Loucy (cell line): ENCODE data around the gene TMEM184A.

Experiments used
- H2AFZ ChIP-seq: fragments of 200-600 bp; sonication (generic); 2 replicates; pipeline ENCODE4 v1.6.0; 2016; ENCODE audit warnings: antibody characterized with exemption, mild to moderate bottlenecking, low read length, moderate library complexity
- H3F3A ChIP-seq: fragments of 200-600 bp; 2 replicates; pipeline ENCODE4 v1.6.0; 2016; ENCODE audit warnings: antibody characterized with exemption, low read depth, mild to moderate bottlenecking
- H3K27me3 ChIP-seq: fragments of 200-600 bp; sonication (generic); 2 replicates; pipeline ENCODE4 v1.6.1; 2014; ENCODE audit warnings: low read length, mild to moderate bottlenecking; ENCODE audit not compliant: insufficient read depth, poor library complexity, severe bottlenecking
- H3K36me3 ChIP-seq: fragments of 200-600 bp; sonication (generic); 2 replicates; pipeline ENCODE4 v1.6.1; 2016; ENCODE audit warnings: low read length; ENCODE audit not compliant: insufficient read depth
- H3K4me1 ChIP-seq: fragments of 200-600 bp; sonication (generic); 2 replicates; pipeline ENCODE4 v1.5.1; 2014; ENCODE audit warnings: low read length, mild to moderate bottlenecking; ENCODE audit not compliant: insufficient read depth, poor library complexity, severe bottlenecking
- H3K4me2 ChIP-seq: fragments of 200-600 bp; sonication (generic); 2 replicates; pipeline ENCODE4 v1.6.0; 2014; ENCODE audit warnings: antibody characterized with exemption, low read length, low read depth, mild to moderate bottlenecking; ENCODE audit not compliant: poor library complexity, severe bottlenecking
- H3K4me3 ChIP-seq: fragments of 200-600 bp; sonication (generic); 2 replicates; pipeline ENCODE4 v1.5.1; 2014; ENCODE audit warnings: low read length, mild to moderate bottlenecking, mixed read lengths; ENCODE audit not compliant: poor library complexity, severe bottlenecking
- H3K79me2 ChIP-seq: fragments of 200-600 bp; sonication (generic); 2 replicates; pipeline ENCODE4 v1.6.1; 2014; ENCODE audit warnings: low read length; ENCODE audit not compliant: insufficient read depth
- H3K9ac ChIP-seq: fragments of 200-600 bp; sonication (generic); 2 replicates; pipeline ENCODE4 v1.6.0; 2014; ENCODE audit warnings: mild to moderate bottlenecking, low read depth, low read length, moderate library complexity; ENCODE audit not compliant: poor library complexity, severe bottlenecking
- H3K9me2 ChIP-seq: fragments of 200-600 bp; sonication (generic); replicated peaks from 2 replicates; pipeline ENCODE4 v1.6.1; 2016; ENCODE audit warnings: low read depth, low read length, mixed read lengths
- H3K9me3 ChIP-seq: fragments of 200-600 bp; sonication (generic); 2 replicates; pipeline ENCODE4 v1.6.1; 2014; ENCODE audit warnings: mild to moderate bottlenecking, antibody characterized with exemption, low read length, low read depth; ENCODE audit not compliant: insufficient read depth
- H4K20me1 ChIP-seq: fragments of 200-600 bp; sonication (generic); 2 replicates; pipeline ENCODE4 v1.6.0; 2014; ENCODE audit warnings: antibody characterized with exemption, low read length, mild to moderate bottlenecking; ENCODE audit not compliant: insufficient read depth, poor library complexity, severe bottlenecking
- CTCF ChIP-seq: fragments of 200-600 bp; sonication (generic); conservative IDR thresholded peaks from 2 replicates; pipeline ENCODE4 v1.5.1; 2014; ENCODE audit warnings: mild to moderate bottlenecking, antibody characterized with exemption, low read length
- EZH2phosphoT487 ChIP-seq: fragments of 200-600 bp; IDR thresholded peaks from 2 replicates; pipeline ENCODE4 v1.6.1; 2018; ENCODE audit warnings: antibody characterized with exemption, mild to moderate bottlenecking, moderate library complexity, borderline replicate concordance

Gene TMEM184A

GRCh38 chr7:1513657-1514095, 42.3 kb downstream of the TMEM184A start:
- Histone ChIP-seq H3K4me2 (peak overlapping the region; percentile 86), H3K9me2 (no peaks in the 10 kb centered on the region), H3K9me3 (no peaks in the 10 kb centered on the region), H3F3A (peaks cover 3% of the 10 kb centered on the region; the same call in 1 of the 2 replicates), H2AFZ (no peak overlapping the region), H3K79me2 (peaks cover 27% of the 10 kb centered on the region), H3K9ac (peak overlapping the region; percentile 95), H4K20me1 (no peaks in the 10 kb centered on the region), H3K36me3 (no peaks in the 10 kb centered on the region), H3K27me3 (no peaks in the 10 kb centered on the region), H3K4me3 (no peak overlapping the region), H3K4me1 (peaks cover 59% of the 10 kb centered on the region)
- no peak for TF ChIP-seq CTCF
- TF ChIP-seq EZH2phosphoT487, result no peak

DNA sequence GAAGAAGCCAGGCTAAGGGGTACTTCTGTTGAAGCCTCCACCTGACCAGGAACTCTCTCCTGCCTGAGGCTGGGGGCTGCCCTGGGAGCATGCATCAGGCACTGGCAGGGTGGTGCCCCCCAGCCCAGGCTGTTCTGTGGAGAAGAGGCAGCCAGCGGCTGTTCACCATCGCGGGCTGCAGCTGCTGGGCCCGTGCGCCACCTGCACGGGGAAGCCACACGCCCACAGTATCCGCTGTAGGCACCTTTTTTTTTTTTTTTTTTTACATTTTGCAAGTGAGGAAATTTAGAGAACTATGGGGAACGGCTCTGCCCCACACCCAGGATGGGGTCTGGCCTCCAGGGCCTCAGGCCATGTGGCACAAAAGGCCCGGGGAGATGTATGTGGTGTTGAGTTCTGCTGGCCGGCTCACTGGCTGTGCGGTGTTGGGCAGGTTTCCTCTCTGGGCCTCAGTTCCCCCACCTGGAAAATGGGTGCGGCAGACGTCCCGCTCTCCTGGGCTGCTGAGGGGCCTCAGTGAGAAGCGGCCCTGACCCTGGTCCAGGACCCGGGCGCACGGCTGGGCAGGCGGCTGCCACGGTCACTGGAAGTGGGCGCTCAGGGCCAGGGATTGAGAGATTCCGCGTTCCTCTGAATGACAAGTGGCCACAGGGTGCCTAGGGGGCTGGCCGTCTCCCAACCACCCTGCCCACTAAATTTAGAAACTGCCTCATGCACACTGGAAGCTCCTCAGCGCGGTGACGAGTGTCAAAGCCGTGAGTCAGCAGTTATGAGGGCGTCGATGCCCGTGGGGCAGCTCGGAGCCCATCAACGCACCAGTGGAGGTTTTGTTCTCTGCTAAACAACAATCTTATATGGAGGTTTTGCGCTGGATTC, 43.0 kb downstream of the TMEM184A start:
- Histone ChIP-seq H3K4me1 (peaks cover 65% of the 10 kb centered on the region), H3K9me3 (no peaks in the 10 kb centered on the region), H3K9me2 (no peaks in the 10 kb centered on the region), H3K4me2 (peak overlapping the region; percentile 86), H3K4me3 (peak overlapping the region; percentile 38), H3K79me2 (peaks cover 27% of the 10 kb centered on the region), H3K9ac (peak overlapping the region; percentile 95), H3F3A (peaks cover 7% of the 10 kb centered on the region; the same call in 1 of the 2 replicates), H2AFZ (no peak overlapping the region), H3K27me3 (no peaks in the 10 kb centered on the region), H3K36me3 (no peaks in the 10 kb centered on the region), H4K20me1 (no peaks in the 10 kb centered on the region)
- no peak for TF ChIP-seq EZH2phosphoT487
- no peak for TF ChIP-seq CTCF

- Histone ChIP-seq H3K4me3 (peak overlapping the region; percentile 71), H3K36me3 (no peaks in the 10 kb centered on the region), H3K9me2 (no peaks in the 10 kb centered on the region), H2AFZ (no peak overlapping the region), H3K79me2 (peaks cover 27% of the 10 kb centered on the region), H3K4me1 (peaks cover 76% of the 10 kb centered on the region), H3K27me3 (no peaks in the 10 kb centered on the region), H4K20me1 (no peaks in the 10 kb centered on the region), H3K4me2 (peak overlapping the region; percentile 86), H3K9me3 (no peaks in the 10 kb centered on the region), H3F3A (peaks cover 13% of the 10 kb centered on the region; the same call in 1 of the 2 replicates), H3K9ac (peak overlapping the region; percentile 95)
- no peak for TF ChIP-seq EZH2phosphoT487
- no peak for TF ChIP-seq CTCF
These were observed 44.3 kb downstream of the TMEM184A start for GRCh38 chr7:1511444-1512422.
